Measurements from ENCODE around the gene NRAP.

NRAP gene

DNA sequence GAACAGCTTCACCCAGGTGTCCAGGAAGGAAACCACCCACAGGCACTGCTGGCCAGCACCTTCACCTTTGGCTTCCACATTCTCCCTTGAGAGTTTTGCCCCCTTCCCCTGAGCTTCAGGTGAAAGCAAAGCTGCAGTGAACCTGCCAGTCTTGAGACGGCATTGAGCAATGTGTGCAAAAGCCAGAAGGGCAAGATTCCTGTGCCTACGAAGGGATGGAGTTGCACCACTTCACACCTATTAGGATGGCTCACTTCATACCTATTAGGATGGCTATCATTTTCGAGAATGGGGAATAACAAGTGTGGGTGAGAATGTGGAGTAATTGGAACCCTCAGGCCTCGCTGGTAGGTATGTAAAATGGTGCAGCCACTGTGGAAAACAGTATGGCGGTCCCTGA is 103.8 kb downstream of the NRAP start:
- DNase-seq (ENCODE audit: low spot score): no peak

DNA sequence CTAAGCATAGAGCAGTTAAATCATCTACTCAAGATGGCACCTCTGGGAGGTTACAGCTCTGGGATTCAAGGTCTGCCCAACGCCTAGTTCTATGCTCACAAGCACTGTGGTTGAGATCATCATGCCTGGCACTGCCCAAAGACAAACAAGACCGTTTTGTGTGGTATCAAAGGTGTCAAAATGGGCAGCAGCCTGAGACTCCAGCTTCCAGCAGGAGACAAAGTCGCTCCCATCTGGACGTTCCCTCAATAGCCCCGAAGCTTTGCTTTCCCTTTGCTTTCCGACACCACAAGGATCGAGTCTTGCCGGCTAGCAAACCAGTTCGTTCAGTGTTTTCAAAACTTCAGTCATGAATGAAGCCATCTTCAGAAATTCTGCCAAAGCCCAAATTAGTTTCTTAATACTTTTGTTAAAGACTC is 105.9 kb downstream of the NRAP start:
- no peak for DNase-seq (ENCODE audit: low spot score)

DNA sequence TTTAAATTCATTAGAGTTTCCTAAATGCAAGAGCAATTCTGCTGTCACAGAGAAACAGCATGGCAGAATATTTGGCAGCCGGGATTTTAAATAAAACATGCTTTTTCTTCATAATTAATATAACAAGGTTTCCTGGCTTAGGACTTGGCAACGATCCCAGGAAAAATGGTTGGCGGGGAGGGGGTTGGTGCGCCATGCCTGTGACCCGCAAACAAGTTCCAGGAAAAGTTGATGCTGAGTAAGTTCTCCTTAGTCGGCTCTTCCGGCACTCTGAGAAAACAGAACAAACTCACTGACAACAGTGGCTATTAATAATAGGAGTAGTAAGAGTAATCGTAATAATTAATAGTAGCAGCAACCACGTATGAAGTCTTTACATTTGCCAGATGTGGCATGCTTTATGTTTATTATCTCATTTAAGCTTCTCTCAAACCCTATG is 106.4 kb downstream of the NRAP start:
- no peak for DNase-seq (ENCODE audit: low spot score)

DNA sequence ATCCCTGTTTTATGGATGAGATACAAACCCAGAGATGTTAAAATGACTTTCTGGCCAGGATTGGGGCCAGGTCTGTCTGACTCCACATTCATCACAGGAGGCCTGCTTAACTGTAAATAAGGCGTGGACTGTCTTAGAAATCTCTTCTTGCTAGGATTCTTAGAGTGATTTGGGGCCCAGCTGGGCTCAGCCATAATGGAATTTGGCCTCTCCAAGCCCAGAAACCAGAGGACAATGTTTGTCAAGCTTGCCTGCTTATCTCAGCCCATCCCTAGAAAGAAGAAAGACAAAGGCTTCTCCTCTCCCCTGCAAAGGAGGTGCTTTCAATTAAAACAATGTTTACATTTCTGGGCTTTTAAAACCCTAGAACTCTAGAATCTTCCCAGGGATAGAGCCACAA is 108.1 kb downstream of the NRAP start:
- no peak for DNase-seq (ENCODE audit: low spot score)

DNA sequence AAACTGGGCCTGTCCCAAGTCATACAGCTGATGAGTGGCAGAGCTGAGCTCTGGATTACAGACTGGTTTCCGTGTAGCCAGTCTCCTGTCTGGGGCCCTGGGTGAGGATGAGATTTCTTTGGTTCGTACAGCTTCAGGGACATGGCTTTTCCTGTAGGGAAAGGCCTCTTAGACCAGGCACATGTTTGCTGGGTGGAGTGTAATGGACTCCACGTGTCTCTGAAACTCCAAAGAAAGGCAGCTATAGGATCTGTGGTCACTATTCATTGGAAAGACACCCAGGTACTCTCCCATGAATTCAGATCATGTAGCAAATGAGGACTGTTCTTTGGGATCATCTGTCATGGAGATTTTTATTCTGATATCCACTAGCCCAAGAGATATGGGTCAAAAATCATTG is 108.6 kb downstream of the NRAP start:
- no peak for DNase-seq (ENCODE audit: low spot score)

DNA sequence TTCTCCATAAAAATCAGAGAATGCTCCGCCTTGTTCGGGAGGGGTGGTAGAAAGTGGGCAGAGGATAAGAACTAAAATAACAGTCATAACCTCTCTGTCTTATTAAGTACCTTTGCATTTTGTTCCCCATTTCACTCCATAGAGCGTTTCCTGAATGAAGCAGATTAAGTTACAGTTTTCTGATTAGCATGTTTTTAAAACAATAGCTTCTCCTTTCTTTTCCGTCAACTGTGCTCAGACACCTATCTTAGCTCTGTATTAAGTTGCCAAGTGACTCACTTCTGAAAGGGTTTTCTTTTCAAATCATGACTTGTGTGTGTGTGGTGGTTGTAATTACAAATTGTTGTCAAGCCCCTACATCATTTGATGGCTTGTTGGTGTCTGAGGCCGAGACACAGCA is 109.6 kb downstream of the NRAP start:
- DNase-seq (ENCODE audit: low spot score): no peak

DNA sequence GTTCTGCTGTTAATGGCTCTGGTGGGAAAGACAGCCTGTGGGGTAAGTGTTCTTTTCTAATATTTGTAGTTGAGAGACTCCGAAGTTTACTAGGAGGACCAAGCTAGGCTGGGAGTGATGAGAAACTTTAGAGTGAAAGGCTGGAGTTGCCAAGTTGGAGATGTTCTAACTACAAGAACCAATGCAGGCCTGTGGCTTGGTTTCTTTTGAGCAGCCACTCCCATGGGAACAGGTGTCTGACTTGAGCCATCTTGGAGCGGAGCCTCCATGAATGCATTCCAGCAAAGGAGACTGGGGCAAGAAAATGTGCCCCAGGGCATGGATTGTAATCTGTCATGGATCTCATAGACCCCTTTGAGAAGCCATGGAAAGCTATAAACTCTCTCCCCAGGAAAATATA is 110.7 kb downstream of the NRAP start:
- DNase-seq (ENCODE audit: low spot score): no peak

DNA sequence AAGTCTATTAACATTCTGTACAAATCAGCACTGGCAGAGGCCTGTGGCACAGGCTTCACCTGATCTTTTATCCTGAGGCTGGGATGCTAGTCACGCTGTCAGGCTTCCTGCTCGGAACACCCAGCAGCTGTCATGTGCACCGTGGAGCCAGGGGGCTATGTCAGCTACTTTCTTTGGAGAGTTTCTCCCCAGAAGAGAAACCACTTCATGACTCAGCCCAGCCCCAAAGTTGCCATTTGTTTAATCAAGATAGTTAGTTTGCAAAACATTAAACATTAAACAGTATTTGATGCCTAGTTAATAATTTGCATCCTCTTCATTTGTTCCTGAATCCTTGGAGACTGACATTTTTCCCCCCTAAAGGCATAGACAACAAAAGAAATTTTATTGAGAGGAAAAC is 111.1 kb downstream of the NRAP start, which contains the start of gene HABP2:
Gene HABP2, plus strand, starts transcription at position 353 of the 400 bp plus-strand sequence. CDS start 69 bp downstream, outside the sequence.
- DNase-seq (ENCODE audit: low spot score): no peak

DNA sequence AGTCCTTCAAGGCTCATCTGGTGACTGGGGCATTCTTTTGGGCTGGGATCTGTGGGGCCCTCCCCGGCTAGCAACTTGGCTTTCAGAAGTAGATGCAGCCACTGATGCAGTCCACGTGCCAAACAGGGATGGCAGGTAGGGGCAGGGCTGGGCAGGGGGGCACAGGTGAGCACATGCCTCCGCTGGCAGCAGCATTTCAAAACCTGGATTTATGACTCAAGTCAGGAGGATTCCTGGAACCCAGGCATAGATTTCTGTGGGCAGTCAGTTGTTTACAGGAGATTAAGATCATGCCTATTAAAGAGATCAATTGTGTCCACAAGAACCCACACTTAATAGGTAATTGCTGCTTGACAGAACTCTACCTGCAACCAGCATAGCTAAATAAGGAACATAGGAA is 111.8 kb downstream of the NRAP start:
- DNase-seq (ENCODE audit: low spot score): no peak

DNA sequence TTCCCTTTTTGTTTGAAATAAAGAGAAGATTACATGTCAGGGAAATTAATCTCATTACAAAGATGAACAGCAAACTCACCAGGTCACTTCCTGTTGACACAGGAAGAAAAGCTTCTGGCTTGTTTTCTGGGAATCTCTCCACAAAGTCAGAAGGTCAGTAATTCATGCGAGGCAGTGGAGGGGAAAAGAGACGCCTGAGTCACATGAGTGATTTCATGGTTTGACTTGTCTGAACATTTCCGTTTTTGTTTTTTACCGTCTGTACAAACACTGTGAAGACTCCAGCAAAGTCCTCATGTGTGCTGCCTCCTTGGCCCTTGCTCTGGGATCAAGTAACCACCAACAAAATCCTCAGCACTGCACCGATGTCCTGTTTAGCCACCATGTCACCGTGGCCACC is 113.5 kb downstream of the NRAP start:
- no peak for DNase-seq (ENCODE audit: low spot score)

DNA sequence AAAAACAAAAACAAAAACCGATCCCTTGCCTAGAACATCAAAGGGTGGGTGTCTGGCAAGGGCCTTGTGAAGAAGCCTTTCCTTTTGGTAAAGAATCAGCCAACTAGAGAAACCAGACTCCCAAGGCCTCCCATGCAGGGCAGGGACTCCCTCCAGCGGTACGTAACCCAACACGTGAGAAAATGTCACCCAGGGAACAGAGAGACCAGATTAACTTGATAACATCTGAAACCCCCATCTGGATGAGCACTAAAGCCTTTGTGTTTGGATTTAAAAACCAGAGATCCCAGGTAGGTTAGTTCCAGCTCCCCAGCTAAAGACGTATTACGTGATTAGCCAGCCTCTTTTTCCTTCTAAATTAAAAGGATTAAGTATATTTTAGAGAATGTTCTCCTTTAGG is 114.0 kb downstream of the NRAP start:
- DNase-seq (ENCODE audit: low spot score): no peak

DNA sequence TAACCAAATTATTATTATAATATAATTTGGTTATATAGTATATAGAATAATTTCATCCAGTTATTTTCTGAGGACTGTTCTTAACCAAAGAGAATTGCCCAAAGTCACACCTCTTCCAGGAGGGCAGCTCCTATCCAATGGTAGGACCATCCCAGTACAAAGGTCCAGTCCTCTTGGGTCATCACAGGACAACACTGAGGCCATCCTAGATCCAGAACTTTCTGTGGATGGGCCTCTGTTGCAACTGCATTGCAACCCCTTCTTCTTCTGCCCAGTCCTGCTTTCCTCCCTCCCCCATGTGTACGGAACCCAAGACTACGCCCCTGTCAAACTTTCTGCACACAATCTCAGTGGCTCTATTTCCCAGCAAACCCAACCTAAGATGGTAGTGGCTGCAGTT is 116.4 kb downstream of the NRAP start:
- no peak for DNase-seq (ENCODE audit: low spot score)

DNA sequence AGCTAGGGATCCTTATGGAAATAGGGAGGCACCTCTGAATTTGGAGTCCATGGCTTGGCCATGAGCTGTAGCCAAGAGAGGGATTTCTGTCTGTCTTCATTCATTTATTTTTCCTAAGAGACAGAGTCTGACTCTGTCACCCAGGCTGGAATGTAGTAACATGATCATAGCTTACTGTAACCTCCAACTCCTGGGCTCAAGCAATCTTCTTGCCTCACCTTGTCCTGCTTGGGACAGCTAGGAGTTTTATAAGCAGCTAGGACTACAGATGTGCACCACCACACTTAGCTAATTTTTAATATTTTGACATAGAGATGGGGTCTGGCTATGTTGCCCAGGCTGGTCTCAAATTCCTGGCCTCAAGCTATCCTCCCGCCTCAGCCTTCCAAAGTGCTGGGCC is 119.4 kb downstream of the NRAP start:
- no peak for DNase-seq (ENCODE audit: low spot score)

DNA sequence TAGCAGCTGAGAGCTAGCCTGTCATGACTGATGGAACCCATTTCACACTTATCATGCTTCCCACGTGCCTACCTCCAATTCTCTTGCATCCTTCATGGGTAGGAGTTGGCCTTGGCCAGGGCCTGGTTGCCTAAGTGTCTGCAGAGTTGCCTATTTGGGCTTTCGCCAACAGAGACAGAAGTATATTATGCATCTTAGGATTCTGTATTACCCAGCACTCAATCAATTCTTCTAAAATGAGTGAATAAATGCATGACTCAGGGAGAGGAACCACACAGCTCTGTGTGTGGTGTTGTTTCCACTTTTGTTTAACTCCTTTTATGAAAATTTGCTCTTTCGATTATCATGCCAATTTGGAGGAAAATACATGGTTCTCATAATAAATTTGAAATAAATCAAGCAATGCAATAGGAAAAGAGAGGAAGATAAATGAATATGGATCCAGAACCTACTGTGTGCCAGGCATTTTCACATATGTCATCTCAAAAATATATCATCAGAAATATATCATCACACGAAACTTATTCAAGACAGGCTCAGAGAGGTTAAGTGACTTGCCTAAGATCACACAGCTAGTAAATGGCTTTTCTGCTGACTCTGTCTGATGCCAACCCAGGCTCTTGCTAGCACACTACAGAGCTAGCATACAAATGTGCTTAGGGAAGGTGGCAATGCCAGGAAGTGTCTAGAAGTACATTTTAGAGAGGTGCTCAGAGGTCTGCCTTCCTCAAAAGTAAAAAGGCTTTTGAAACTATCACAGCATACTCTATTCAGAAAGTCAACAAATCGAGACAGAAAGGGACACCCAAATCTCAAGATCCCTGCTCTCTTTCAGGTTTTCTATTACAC is 120.5 kb downstream of the NRAP start:
- no peak for DNase-seq (ENCODE audit: low spot score)

DNA sequence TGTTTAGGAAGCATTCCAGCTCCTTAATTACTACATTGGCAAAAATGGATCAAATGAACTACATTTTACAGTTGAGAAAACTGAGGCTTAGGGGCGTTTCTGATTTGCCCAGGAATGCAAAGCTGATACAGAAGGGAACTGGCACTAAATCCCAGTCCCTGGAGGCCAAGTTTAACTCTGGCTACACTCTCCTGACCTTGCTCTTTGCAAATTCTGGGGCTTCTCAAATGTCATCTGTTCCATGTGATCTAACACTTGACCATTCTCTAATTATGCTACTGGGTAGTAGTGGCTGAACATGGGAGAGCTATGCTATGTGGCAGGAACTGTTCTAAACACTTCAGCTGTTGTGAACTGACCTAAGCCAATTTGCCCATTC is 122.3 kb downstream of the NRAP start:
- no peak for DNase-seq (ENCODE audit: low spot score)

DNA sequence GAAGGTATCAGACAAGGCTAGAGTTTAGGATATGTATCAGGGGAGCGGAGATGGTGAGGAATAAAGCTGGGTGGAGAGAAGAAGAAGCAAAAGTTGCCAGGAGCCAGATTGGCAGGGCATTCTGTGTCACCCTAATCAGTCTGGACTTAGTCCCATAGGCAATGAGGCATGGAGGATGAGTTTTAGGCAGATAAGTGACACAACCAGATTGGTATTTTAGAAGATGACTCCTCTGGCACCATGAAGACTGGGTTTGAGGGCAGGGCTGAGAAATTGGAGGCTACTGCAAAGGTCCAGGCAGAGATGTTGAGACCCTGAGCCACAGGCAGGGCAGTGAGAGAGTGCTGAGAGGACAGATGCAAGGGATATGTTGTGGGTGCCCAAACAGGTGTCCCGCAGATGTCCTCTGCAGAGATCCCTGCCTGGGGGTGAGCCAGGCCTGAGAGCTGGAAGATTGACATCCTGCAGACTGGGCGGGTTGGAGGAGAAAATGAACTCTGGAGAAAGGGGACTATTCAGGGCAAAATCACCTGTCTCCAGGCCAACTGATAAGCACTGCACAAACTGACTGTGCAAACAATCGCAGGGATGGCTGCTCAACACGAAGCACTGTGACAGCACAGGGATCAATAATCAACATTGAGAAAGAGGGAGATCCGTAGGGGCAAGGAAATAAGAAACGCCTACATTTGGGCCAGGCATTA is 122.8 kb downstream of the NRAP start:
- DNase-seq (ENCODE audit: low spot score): no peak

DNA sequence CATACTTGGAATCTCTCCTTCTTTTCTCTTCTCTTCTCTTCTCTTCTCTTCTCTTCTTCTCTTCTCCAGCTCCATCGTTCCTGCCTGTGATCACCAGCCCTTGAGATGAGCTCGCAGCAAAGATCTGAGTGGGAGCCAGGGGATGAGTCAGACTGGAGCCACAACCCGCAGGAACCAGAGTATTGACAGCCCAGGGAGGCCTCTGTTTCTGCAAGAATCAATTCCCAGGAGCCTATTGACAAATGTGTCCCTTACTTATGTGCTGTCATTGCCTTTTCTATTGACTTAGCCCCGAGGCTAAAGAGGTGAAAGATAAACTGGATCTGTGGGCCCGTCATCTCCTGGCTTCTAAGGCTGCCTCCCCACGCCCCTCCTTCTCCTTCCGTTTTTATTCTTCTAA is 124.1 kb downstream of the NRAP start:
- no peak for DNase-seq (ENCODE audit: low spot score)
